HG02973 (cell line): ENCODE measurements around the gene WWOX.

Source experiments
- ATAC-seq: cut with Tn5 transposase; IDR thresholded peaks from one replicate; pipeline ENCODE4 v1.9.1; 2021; ENCODE audit warnings: moderate library complexity; ENCODE audit not compliant: unreplicated experiment

The WWOX gene

GRCh38 chr16:78778101-78779004 lies 678.9 kb downstream of the WWOX start:
- no peak for ATAC-seq

DNA sequence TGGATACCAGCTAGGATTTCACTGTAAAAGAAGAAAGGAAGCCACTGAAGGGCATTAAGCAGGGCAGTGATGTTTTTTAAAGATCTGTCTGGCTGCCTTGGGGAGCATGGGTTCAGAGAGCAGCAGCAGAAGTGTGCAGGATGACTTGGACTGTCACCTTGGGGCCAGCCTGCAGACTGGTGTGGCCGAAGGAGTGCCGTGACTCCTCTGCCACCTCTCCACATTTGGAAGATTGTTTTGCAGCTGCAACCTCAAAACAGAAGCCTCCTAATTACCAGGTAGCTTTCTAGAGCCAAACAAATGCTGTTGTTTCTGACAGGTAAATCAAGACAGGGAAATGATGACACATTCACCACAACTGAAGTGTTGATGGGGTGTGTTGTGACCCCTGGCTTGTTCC lies 681.4 kb downstream of the WWOX start:
- no peak for ATAC-seq

DNA sequence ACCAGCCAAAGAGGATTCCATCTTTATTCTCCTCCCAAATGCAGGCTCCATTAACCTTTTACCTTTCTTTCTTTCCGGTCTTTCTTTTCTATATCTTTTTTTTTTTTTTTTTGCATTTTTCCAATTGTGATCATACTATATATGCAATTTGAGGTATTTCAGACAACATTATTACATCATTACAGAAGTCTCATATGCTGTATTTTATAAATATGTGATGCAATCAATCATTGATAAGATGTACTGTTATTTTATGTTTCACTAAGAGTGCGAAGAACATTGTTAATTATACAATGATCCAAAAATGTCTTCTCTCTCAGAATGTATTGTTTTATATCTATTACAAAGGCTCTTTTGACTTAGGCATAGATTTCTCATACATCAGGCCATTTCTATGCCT lies 683.1 kb downstream of the WWOX start:
- no peak for ATAC-seq

DNA sequence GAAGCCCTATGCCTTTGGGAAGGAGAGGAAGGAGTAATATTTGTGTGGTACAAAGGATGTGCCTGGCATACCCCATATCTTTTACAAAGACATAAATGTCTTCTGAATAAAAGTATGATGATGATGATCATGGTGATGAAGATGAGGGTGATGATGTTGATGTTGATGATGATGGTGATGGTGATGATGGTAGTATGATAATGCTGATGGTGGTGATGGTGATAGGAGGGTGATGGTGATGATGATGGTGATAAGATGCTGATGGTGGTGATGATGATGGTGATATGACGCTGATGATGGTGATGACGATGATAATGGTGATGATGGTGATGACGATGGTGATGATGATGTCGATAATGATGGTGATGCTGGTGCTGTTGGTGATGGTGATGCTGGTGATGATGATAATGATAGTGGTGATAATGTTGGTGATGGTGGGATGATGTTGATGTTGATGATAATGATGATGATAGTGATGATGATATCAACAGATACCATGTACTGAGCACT lies 684.2 kb downstream of the WWOX start:
- ATAC-seq = no peak

DNA sequence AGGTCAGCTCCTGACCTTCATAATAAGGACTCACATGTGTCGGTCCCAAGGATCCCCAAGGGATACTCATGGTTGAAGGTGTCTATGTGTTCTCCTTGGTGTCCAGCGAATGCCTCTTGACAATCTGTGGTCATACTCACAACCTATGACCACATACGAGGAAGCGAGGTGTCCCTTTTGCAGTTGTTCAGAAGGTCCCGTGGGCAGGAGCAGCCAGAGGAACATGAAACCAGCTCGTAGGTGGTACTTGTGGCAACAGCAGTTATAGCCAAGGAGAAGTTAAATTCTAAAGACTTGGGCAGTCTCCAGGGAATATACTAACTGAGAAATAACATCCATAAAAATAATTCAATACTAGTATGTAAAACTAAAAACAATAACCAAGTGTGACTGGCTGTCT lies 685.3 kb downstream of the WWOX start:
- no peak for ATAC-seq

DNA sequence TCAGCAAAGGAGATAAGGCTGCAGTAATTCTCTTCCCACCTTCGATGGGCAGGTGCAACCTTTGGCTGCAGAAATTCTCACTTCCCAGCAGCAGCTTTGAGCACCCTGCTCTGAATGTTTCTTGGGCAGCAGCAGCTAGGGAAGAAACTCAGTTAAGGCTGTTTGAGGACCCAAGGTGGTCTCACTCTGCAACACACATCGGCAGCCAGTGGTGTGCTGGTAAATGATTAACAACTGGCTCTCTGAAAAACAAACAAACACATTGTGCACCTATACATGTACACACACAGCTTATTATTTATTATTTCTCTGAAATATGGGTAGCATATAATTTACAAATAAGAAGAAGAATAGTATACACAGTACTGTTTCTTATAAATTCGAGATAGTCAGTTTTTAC lies 685.8 kb downstream of the WWOX start:
- no peak for ATAC-seq

DNA sequence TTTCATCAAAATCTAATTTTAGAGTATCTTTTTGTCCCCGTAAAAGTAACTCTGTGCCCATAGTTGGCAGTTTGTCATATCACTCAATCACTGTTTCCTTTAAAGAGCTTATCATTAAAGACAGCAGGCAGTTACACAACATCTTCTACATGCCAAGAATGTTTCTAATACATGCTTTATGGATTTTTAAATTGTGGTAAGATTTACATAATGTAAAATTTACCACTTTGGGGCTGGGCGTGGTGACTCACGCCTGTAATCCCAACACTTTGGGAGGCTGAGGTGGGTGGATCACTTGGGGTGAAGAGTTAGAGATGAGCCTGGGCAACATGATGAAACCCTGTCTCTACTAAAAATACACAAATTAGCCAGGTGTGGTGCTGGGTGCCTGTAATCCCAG lies 687.2 kb downstream of the WWOX start:
- no peak for ATAC-seq

GRCh38 chr16:78788276-78788675 lies 688.8 kb downstream of the WWOX start:
- ATAC-seq = no peak

- ATAC-seq = no peak
Measured at GRCh38 chr16:78788696-78789095, 689.2 kb downstream of the WWOX start.

DNA sequence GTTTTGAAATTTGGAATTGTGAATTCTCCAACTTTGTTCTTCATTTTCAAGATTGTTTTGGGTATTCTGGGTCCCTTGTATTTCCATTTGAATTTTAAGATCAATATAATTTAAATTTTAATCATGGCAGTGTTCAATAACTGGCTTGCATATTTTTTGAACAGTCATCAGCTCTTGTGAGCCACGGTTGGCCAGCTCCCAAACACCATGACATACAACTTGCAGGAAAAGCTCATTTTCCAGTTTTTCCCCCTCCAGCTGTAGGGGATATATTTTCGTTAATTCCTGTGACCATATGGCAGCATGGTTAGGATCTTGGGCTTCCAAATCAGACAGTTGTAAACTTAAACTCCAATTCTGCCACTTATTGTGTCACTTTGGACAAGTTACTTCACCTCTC lies 690.1 kb downstream of the WWOX start:
- ATAC-seq = no peak

- ATAC-seq = no peak
Measured at GRCh38 chr16:78791011-78791410, 691.6 kb downstream of the WWOX start.

- ATAC-seq = no peak
Measured at GRCh38 chr16:78791926-78792325, 692.5 kb downstream of the WWOX start.

DNA sequence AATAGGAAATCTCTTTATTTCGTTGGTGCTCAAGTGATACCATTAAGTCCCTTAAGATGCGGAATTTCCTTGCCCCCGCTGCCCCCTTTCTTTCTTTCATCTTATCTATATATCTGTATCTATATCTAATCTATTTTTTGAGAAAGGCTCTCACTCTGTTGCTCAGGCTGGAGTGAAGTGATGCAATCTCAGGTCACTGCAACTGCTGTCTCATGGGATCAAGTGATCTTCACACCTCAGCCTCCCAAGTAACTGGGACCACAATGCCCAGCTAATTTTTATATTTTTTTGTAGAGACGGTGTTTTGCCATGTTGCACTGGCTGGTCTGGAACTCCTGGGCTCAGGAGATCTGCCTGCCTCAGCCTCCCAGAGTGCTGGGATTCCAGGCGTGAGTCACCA lies 693.5 kb downstream of the WWOX start:
- no peak for ATAC-seq

DNA sequence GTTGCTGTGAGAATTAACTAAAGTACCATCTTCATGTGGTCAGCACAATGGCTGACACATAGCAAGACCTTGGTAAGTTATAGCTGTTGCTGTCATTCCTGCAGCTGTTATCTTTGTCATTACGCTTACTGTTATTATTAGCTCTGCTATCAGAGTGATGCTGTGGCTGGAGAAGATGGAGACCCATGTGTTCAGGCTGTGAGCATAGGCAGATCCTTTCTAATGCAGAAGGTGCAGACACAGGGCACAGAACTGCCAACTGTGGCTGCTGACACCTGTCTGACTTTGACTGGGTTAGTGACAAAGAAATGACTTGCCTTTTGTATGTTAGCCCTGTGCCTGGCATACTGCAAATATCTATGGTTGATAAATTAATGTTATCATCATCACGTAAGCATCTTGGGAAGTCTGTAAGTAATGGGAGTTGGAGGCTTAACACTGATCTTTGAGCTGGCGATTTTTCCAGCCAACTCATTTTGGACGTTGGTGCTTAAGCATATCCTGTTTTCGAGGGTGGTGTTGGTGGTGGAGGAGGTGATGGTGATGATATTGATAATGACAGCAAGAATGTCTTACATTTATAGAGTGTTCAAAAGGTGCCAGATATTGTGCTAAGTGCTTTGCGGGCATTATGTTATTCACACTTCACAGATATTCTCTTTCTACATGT lies 695.3 kb downstream of the WWOX start:
- no peak for ATAC-seq

- ATAC-seq = no peak
Measured at GRCh38 chr16:78795433-78795832, 696.0 kb downstream of the WWOX start.

DNA sequence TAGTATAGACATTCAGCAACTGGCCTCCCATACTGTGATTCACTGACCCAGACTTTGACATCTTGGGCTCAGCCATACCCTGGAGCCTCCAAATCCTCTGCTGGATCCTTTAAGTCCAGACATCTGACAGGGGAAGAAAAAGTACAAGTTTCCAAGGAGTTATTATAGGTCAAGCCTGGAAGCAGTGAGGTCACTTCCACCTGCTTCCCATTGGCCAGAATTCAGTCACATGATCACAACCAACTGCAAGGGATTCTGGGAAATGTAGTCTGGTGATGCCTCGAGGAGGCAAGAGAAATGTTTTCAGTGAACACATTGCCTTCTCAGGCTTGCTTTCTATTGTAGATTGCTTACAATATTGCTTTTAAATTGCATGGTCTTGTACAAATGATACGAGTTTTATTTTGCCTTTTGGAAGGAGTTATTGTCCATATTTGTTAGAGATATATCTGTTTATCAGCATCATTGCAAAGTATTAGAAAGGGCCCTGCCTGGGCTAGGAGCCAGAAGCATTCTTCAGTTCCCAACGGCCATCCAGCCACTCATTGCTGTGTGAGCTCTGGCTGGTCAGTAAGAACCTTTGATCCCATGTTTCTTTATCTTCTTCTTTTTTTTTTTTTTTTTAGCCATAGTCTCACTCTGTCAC lies 696.9 kb downstream of the WWOX start:
- ATAC-seq = peak; percentile 54

DNA sequence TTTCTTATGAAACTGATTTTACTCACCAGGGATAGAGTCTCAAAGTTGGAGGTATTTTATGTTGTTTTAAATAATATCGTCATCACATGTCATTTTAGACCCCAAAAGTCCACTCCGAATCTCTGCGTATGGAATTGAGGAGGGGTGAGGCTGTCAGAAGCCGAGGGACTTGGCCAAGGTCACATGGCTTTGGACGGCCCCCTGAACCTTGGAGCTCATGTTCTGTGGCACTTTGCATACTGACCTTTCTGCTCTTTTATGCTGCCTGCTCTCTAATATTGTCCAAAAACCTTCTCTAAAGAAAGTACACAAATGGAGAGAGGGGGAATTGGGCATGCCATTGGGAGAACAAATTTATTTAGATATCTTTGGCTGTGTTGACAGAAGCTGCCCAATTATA lies 700.0 kb downstream of the WWOX start:
- no peak for ATAC-seq

- ATAC-seq = no peak
Measured at GRCh38 chr16:78800523-78800922, 701.1 kb downstream of the WWOX start.

DNA sequence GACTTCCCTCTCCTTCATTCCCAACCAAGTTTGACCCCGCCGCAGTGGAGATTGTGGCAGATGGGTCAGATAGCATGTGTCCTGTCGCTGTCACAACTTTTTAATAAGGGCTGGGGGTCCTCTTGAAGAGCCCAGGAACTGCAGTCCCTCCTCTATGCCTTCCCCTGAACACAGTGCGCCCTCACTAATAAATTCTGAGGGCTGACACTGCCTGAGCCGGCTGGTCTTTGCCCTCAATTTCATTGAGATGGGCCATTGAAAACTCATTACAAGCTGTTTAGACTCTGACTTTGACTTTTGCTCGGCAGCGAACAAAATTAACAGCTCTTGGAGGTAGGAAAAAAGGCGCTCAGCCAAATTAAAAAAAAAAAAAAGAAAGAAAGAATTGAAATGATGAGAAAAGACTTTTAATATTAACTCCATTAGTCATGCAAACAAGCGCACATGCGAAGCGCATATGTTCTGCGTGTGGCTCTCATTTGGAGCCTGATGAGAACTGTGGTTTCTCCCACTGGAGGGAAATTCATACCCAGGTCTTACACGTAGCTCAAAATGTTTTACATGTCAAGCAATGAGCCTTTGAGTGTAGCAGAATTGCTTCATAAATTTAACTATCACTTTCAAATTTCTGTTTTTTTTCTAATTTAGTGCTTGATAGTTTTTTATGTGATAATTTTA lies 704.7 kb downstream of the WWOX start:
- no peak for ATAC-seq

- ATAC-seq = no peak
Measured at GRCh38 chr16:78805556-78805955, 706.1 kb downstream of the WWOX start.

DNA sequence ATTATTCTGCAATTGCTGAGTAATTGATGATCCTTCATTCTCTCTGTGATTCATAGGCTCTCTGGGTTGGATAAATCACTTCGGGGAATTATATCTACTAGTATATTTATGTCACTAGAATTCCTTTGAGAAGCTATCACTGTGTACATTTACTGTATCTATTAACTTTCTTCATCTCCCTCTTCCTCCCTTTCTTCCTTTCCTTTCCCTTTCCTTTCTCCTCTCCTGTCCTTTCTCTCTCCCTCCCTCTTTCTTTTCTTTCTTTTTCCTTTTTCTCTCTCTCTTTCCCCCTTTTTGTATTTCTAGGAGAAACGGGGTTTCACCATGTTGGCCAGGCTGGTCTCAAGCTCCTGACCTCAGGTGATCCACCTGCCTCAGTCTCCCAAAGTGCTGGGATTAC lies 711.8 kb downstream of the WWOX start:
- no peak for ATAC-seq
